ENCODE measurements around the gene SCN4B. TPM values are rescaled to one million over a fixed set of nuclear protein-coding genes. Genes with fewer than 3 reads are reported as not detected.

Gene SCN4B
- polyA plus RNA-seq, 5 donors = 7.0 to 9.1 (median 7.8) TPM

DNA sequence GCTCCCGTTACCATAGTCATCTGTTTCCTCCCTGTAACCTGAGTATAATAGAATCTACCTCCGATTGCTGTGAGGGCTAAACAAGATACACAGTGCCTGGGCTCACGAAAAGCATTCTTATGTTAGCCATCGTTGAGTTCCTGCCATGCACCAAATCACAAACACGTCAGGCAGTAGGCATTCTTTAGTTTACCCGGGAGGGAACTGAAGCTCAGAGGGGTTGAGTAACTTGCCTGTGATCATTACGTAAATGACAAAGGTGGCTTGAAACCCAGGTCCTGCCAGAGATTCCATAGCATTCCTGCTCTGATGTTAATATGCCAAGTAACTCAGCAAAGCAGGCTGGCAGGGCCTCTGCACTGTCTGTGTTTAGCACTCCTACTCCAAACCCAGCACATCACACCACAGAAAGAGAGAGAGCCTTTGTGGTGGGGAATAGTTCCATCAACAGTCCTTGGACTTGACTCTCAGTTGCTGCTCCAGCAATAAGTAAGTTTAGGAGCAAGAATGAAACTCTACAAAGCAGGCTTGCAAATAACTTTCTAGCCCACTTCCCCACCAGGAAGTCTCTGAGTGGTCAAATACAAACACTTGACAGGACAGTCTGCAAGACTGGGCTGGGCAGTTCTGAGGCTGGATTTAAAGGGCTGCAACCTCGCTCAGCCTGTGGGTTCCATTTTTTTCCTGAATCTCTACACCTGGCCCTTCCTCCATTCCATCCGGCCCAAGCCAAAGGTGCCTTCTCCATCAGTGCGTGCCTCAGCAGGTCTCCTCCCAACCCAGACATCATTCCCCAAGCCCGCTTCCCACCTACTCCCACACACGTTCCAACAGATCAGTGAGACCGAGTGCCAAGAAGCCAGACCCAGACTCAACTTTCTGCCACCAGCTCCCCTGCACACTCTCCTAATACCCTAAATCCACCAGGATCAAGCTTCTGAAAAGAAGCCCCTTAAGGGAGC, 22.7 kb upstream of the SCN4B start:
- no peak for DNase-seq

- DNase-seq = no peak
Measured at GRCh38 chr11:118174006-118174567, 21.5 kb upstream of the SCN4B start.

DNA sequence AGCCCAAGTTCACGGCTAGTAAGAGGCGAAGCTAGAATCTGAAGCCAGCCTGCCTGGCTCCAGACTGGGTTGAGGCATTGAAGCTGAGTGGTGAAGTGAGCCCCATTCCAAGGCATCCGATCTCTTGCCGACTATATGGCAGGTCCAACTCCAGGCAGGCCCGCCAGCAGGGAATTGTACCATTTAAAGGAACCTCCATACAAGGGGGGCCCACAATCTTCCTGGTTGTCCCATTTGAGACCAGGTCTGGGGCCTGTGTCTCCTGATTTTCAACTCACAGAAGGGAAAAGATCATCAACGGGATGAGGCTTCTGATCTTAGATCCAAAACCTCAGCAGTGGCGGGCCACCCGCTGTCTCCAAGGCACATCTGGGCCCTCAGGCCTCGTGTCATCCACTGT, 19.7 kb upstream of the SCN4B start:
- DNase-seq = no peak

DNA sequence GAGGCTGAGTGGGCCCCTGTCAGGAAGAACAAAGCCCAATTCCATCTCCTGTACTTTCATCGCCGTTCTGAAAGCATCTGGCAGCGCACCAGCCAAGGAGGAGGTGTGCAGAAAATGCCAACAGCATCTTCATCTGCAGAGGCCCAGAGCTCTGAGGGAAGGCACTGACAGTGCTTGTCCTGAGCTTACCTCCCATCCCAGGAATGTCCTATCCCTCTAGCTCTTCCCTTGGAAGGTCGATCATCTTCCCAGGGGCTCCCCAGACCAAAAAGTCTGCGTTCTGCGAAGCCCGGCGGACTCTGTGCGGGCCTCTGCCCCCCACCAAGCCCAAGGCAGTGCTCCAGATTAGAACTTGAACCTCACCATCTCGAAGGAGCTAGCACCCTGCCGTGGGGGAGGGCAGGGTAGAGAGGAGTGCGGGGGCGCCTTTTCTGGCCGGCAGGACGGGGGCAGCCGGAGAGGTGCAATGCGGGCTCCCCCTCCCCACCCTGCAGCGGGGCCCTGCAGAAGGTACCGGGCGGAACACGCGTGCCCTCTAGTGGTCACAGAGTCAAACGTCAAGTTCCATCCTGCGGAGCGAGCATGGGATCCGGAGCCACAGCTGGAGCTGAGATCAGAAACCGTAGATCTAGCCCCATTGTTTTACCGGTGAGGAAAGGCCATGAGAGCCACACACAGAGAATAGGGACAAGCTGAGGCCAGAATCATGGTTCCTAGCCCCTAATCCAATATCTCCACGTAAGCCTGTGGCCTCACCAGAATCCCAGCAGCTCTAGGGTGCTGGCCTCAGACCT, 18.8 kb upstream of the SCN4B start:
- DNase-seq = peak; percentile 53 to 73

- DNase-seq = no peak
Measured at GRCh38 chr11:118170882-118171268, 18.3 kb upstream of the SCN4B start.

GRCh38 chr11:118170231-118170630, 17.6 kb upstream of the SCN4B start:
- no peak for DNase-seq

DNA sequence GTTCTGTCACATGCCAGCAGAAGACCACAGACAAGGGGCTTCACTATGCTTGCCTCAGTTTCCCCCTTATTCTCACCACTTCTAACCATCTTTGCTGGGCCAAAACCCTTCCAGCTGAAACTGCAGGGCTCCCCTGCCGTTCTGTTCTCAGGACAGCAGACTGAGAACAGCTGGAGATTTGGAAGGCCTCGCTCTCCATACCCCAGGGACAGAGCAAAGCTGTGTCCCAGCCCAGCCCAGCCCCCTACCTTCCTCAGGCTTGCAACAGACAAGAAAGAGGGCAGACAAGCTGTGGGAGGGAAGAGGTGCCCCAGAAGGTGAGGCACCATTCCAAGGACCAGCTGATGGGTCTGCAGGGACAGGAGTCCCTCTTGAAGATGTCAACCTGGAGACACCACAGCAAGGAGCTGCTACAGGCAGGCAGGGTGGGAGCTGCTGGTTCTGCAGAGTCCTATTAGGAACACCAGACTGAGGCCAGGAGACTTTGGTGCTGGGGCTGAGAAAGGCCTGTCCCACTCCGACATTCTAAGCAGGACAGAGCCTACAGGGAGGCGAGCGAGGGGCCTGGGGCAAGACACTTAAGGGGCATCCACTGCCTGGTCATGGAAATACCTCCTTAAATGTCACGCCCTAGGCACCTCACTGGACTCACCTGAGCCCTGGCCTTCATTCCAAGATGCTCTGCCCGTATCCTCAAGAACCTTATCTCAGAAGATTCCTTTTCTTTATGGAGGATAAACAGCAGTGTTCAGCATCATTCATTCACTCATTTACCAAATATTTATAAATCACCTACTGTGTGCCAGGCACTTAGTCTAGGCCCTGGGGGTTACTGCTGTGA, 16.9 kb upstream of the SCN4B start:
- DNase-seq = no peak

DNA sequence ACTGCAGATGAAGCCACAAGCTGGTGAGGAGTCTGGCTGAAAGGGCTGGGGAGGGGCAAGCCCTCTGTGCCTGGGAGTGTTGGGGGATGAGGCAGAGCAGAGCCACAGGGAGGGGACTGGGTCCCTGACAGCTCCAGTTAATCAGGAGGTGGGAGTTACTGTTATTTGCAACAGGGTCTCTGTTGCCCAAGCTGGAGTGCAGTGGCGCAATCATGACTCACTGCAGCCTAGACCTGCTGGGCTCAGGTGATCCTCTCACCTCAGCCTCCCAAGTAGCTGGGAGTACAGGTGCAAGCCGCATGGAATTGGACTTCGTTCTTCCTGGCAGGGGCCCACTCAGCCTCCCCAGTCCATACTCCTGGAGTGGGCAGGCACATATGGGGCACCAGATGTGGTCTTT, 16.1 kb upstream of the SCN4B start:
- DNase-seq = no peak

- DNase-seq = no peak
Measured at GRCh38 chr11:118168316-118168715, 15.7 kb upstream of the SCN4B start.

GRCh38 chr11:118167906-118168305, 15.3 kb upstream of the SCN4B start:
- DNase-seq = no peak

GRCh38 chr11:118167253-118167652, 14.6 kb upstream of the SCN4B start:
- no peak for DNase-seq

DNA sequence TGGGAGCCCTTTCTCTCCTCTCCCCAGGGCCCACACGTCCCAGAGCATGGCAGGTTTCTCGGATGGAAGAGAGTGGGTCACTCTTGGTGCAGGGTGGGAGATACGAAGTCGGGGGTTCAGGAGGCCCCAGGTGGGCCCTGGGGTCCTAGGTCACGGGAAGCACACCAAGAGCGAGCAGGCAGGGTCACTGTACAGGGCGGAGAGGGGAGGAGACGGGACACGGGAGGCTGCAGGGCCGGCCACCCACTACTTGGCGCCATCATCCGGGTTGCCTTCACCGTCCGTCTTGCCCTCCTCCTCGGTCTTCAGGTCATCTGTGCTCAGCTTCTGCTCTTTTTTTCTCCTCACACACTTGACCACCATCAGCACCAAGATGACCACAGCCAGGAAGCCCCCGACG, 14.0 kb upstream of the SCN4B start:
- DNase-seq = no peak

GRCh38 chr11:118164885-118165284, 12.3 kb upstream of the SCN4B start:
- no peak for DNase-seq

DNA sequence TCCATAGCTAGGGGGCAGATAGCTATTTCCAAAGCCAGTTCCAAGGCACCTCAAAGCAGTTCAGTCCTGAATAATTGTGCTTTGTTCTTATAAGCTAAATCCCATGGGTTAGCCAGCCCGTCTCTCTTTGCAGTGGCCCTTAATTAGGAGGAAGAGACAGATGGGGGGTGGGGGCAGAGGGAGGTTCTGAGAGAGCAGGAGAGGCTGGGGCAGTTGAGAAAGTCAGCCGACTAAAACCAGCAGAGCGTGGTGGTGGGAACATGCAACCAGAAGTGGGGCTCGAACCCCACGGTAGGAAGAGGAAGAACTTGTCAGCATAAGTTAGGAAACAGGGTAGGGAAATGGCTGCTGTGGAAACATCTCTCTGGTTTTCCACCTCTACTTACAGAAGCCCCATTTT, 10.9 kb upstream of the SCN4B start:
- no peak for DNase-seq

- no peak for DNase-seq
Measured at GRCh38 chr11:118162846-118163245, 10.2 kb upstream of the SCN4B start.

GRCh38 chr11:118161786-118162185, 9.2 kb upstream of the SCN4B start:
- DNase-seq = no peak

DNA sequence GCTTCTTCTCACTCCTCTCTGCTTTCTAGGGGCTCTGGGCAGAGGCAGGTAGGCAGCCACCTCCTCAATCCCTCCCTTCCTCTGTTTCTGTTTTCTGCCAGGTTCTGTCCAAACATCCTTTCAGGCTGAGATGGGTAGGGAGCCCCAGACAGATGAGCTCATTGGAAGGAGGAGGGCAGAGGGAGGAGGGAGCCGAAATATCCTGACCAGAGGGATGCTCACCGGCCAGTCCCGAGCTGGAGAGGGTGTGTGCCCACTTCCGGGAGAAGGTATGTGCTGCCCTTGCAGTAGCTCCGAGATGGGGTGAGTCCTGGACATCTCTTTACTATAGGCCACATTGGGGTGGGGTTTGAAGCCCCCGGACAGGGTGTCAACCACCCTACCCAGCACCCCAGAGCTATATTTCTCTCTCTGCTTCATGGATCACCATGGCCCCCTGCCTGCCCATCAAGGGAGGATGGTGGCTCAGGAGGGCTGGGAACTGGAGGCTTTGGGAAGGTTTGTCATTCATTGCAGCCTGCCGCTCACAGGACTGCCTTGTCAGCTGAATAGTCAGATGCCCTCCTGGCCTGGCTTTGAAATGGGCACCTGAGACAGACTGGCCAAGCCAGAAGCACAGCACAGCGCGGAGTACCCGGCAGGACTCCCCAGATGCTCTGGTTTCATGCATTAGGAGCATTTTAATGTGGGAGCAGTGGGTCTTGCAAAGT, 4.7 kb upstream of the SCN4B start:
- no peak for DNase-seq

DNA sequence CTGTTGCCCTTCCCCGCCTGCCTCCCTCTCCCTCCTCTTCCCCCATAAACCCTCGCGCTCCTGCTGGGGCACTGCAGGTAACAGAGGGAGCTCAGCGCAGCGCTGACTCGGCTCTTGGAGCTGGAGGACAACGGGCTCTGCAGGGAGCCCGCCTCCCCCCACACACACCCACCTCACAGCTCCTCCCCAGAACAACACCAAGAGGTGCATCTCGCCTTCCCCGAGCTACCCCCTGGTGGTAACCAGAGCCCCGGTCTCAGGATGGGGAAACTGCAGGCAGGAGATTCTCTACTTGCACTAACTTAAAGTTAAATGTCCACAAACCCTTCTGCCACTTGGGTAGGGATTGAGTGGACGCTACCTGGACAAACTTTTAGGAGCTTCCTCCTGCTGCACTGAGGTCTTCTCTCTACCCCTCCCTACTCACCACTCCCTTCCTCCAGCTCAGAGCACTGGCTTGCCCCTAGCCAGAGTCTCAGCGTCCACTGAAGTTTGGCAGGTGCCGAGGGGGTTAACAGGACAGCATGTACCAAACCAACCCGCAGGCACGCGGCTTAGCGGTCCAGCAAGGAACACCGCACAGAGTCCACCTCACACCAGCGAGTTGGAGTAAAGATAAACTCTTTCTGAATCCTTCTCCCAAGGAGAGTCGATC, 4.0 kb upstream of the SCN4B start:
- DNase-seq = no peak

DNA sequence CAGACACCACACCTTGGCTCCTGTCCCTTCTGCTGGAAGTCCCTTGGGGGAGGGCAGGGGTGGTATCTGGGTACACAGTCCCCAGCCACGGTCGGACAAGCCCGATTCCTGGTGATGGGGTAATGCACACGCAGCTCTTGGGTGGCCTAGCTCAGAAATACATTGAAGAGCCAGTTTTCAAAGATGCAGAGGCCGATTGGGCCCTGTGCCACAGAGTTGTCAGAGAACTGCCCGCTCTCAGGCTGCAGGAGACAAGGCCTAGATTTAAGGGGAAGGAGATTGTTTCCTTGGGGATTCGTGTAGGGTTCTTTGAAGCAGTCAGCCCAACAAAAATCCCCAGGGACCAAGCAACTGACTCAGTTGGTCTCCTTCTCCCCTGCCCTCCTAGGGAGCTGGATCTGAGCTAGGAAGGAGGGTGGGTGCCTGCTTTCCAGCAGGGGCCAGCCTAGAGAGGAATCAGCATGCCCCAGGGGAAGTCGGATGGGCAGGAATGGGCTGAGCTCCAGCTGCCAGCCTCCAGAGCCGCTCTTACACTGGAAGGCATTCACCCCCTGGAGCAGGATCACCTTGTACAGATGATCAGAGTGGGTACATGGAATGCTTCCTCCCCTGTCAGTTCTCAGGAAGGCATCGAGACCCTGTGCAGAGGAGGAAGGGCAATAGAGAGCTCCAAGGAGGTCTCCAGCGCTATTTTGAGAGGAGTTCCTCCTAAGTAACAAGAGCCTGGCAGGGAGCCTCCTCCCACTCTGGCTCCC, 3.3 kb upstream of the SCN4B start:
- no peak for DNase-seq

GRCh38 chr11:118154641-118155040, 2.0 kb upstream of the SCN4B start:
- no peak for DNase-seq

All from right lung (tissue), 5 donors.